Upper lobe of right lung (tissue), 1 donor: ENCODE data around the gene FIGN. TPM values are rescaled to one million over a fixed set of nuclear protein-coding genes. Genes with fewer than 3 reads are reported as not detected.

Source experiments
- ATAC-seq: fragments of 200-7000 bp; cut with Tn5 transposase; one replicate; pipeline ENCODE4 v1.9.1; 2020; ENCODE audit warnings: mild to moderate bottlenecking, moderate library complexity
- DNase-seq: peaks from one replicate; pipeline ENCODE4 v3.0.0-alpha.2; 2020
- H3K27ac ChIP-seq: fragments of 200-600 bp; one replicate; pipeline ENCODE4 v1.8.0; 2022
- H3K27me3 ChIP-seq: fragments of 200-600 bp; one replicate; pipeline ENCODE4 v1.8.0; 2022; ENCODE audit warnings: mild to moderate bottlenecking
- H3K36me3 ChIP-seq: fragments of 200-600 bp; one replicate; pipeline ENCODE4 v1.8.0; 2022
- H3K4me1 ChIP-seq: fragments of 200-600 bp; one replicate; pipeline ENCODE4 v1.8.0; 2022
- H3K4me3 ChIP-seq: fragments of 200-600 bp; one replicate; pipeline ENCODE4 v1.8.0; 2022; ENCODE audit warnings: mild to moderate bottlenecking
- H3K9me3 ChIP-seq: fragments of 200-600 bp; one replicate; pipeline ENCODE4 v1.8.0; 2022
- intact Hi-C: fragments of 100-400 bp; cut with DNase I; formaldehyde crosslinking; loops from one replicate; pipeline ENCODE4 v1.11.0; 2022
- total RNA-seq: library from RNA; stranded (reverse); fragmentation: NEBNext Ultra II Directional; extraction: Animal tissue kit (Norgen Biotek cat#: 25700); gene quantifications from one replicate; pipeline ENCODE4 v1.2.1, GENCODE V29; 2021
- TF ChIP-seq, protein P1 (sequence below): fragments of 200-600 bp; IDR thresholded peaks from one replicate; pipeline ENCODE4 v1.8.0; 2022; ENCODE audit warnings: antibody characterized with exemption
- donor health status: DM: no; HTN: yes; CAD: no; lungs with severe emphysema.

Gene FIGN
- total RNA-seq, 1 donor from 2014 or later = 6.5 TPM

DNA sequence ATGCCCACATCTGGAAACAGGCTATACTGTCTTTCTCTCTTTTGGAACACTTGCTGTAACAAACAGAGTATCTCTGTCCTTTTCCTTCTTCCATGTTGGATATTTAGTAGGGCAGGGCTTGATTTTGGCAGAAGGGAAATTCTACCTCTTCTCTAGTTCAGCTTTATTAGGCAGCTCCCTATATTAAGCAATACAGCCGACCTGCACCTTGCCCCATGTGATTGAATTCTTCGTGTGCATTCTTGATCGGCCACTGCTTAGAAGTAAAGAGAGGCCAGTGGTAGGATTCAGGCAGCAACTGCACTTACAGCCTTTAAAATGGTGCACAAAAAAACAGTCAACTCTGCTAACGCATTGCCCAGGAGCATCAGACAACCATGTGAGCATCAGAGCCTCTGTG is 31.3 kb upstream of the FIGN start:
- Histone ChIP-seq H3K27ac (no peak overlapping the region), H3K27me3 (no peaks in the 10 kb centered on the region), H3K36me3 (no peaks in the 10 kb centered on the region), H3K9me3 (no peaks in the 10 kb centered on the region), H3K4me1 (no peaks in the 10 kb centered on the region), H3K4me3 (no peak overlapping the region)
- intact Hi-C loops = no loop called here
- no peak for ATAC-seq
- no peak for DNase-seq
- TF ChIP-seq, protein P1, sequence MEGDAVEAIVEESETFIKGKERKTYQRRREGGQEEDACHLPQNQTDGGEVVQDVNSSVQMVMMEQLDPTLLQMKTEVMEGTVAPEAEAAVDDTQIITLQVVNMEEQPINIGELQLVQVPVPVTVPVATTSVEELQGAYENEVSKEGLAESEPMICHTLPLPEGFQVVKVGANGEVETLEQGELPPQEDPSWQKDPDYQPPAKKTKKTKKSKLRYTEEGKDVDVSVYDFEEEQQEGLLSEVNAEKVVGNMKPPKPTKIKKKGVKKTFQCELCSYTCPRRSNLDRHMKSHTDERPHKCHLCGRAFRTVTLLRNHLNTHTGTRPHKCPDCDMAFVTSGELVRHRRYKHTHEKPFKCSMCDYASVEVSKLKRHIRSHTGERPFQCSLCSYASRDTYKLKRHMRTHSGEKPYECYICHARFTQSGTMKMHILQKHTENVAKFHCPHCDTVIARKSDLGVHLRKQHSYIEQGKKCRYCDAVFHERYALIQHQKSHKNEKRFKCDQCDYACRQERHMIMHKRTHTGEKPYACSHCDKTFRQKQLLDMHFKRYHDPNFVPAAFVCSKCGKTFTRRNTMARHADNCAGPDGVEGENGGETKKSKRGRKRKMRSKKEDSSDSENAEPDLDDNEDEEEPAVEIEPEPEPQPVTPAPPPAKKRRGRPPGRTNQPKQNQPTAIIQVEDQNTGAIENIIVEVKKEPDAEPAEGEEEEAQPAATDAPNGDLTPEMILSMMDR = no peak

DNA sequence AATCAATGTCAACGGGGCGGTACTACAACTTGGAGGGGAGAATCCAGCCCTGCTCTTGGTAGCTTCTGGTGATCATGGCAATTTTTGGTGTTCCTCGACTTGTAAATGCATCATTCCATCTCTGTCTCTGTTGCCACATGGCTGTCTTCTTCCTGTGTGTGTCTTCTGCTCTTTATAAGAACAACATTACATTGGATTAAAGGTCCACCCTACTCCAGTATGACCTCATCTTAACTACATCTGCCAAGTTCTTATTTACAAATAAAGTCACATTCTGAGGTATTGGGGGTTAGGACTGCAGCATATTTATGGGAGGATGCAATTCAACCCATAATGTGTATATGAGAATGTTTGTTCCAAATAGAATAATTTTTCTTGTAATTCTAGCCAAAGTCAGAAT is 28.8 kb upstream of the FIGN start:
- H3K9me3 ChIP-seq = no peaks in the 10 kb centered on the region
- DNase-seq (no peak), ATAC-seq (no peak)
- H3K4me1 ChIP-seq = no peaks in the 10 kb centered on the region
- no peaks in the 10 kb centered on the region for H3K27me3 ChIP-seq
- H3K4me3 ChIP-seq = no peak overlapping the region
- no peak overlapping the region for H3K27ac ChIP-seq
- no peaks in the 10 kb centered on the region for H3K36me3 ChIP-seq
- TF ChIP-seq, protein P1 = no peak
- intact Hi-C loops = no loop called here

DNA sequence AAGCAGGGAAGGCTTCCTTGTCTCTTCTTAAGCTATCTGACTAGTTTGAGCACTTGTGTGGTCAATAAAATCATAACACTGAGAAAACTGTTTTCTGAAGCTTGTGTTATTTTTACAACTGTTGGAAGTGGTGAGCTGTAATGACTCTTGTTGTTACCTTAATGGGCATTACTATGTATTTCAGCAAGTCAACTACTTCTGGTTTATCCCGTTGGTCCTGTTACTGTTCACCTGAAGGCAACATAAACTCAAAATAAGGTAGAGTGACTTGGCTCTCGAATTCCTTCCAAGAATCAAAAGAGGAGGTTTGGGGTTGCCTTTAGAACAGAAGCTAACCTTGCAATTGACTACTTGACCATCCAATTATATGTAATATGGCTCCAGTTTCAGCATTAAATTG is 23.2 kb upstream of the FIGN start:
- no peaks in the 10 kb centered on the region for H3K27me3 ChIP-seq
- ATAC-seq (no peak), DNase-seq (no peak)
- H3K9me3 ChIP-seq = no peaks in the 10 kb centered on the region
- no peak overlapping the region for H3K4me3 ChIP-seq
- no peaks in the 10 kb centered on the region for H3K4me1 ChIP-seq
- no peaks in the 10 kb centered on the region for H3K36me3 ChIP-seq
- intact Hi-C loops = no loop called here
- no peak overlapping the region for H3K27ac ChIP-seq
- TF ChIP-seq, protein P1 = no peak

DNA sequence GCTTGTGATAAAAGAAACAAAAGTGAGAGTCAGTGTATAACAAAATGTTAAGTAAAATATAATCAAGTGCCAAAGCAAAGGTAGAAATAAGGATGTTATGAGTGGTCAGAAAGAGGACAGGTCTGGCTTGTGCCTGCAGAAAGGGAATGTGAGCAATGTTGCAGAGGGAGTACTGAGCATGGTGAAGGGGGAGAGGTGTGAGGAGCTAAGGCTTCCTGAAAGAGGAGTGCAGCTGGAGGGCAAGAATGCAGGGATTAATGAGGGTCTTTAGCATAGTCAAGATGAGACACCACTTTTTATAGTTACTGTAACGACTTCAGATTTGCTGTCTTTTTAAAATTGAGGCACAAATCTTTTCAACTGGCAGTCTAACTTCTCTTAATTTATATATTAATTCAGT is 22.0 kb upstream of the FIGN start:
- intact Hi-C loops = no loop called here
- H3K27me3 ChIP-seq = no peaks in the 10 kb centered on the region
- H3K36me3 ChIP-seq = no peaks in the 10 kb centered on the region
- H3K9me3 ChIP-seq = no peaks in the 10 kb centered on the region
- DNase-seq = no peak
- TF ChIP-seq, protein P1 = no peak
- no peaks in the 10 kb centered on the region for H3K4me1 ChIP-seq
- no peak overlapping the region for H3K4me3 ChIP-seq
- ATAC-seq = no peak
- no peak overlapping the region for H3K27ac ChIP-seq

DNA sequence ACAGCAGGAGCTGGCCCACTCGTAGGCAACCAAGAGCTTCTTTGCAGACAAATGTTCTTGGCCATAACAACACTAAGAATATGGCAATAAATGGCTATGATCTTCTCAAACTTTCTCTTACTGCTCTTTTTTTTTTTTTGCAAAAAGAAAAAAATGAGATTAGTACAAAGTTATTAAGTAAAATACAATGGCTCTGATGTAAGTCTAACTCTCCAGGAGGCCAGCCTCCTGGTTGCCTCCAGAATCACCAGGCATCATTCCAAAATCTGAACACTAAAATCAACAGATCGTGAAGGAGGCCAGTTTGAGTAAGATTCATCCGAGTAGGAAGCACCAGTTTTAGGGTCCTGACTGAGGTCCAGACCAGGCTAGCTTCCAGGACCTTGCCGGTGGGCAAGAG is 20.8 kb upstream of the FIGN start:
- no peaks in the 10 kb centered on the region for H3K4me1 ChIP-seq
- no peaks in the 10 kb centered on the region for H3K9me3 ChIP-seq
- no peak overlapping the region for H3K27ac ChIP-seq
- intact Hi-C loops = no loop called here
- no peaks in the 10 kb centered on the region for H3K36me3 ChIP-seq
- H3K27me3 ChIP-seq = no peaks in the 10 kb centered on the region
- no peak overlapping the region for H3K4me3 ChIP-seq
- TF ChIP-seq, protein P1 = no peak
- ATAC-seq = no peak
- DNase-seq = no peak

DNA sequence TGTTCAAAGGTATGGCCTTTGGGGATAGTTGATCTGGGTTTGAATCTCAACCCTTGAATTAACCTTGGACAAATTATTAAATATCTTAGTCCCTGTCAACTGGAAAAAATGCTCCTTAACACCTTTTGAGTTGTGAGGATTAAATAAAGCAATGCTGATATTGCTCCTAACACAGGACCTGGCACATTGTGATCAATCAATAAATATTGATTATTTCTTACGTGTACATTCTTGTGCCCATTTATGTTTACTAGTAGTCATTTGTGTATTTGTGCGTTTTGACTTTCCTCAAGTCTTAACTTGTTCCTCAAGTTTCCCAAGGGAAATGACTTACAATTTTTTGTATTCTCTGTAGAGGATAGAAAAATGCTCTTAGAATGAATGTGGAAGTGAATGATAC is 19.6 kb upstream of the FIGN start:
- Histone ChIP-seq H3K27me3 (no peaks in the 10 kb centered on the region), H3K4me3 (no peak overlapping the region), H3K4me1 (no peaks in the 10 kb centered on the region), H3K27ac (no peak overlapping the region), H3K36me3 (no peaks in the 10 kb centered on the region), H3K9me3 (no peaks in the 10 kb centered on the region)
- ATAC-seq (no peak), DNase-seq (no peak)
- intact Hi-C loops = no loop called here
- TF ChIP-seq, protein P1 = no peak
